ENCODE measurements around the gene PRKCA.
A peak's percentile ranks its signal among the peaks of the same experiment; 100 is the strongest.

PRKCA gene

GRCh38 chr17:66831383-66832210 lies 529.2 kb downstream of the PRKCA start:
- TF ChIP-seq CEBPB (IDR thresholded peaks at IDR 0.05) (no peak), TAF1 (IDR thresholded peaks at IDR 0.05; ENCODE audit: low read depth) (no peak), TEAD4 (IDR thresholded peaks at IDR 0.05) (no peak), NFIC (IDR thresholded peaks at IDR 0.05) (no peak), TCF12 (IDR thresholded peaks at IDR 0.05; ENCODE audit: low read depth) (no peak), MAX (IDR thresholded peaks at IDR 0.05) (no peak), CREB1 (IDR thresholded peaks at IDR 0.05; ENCODE audit: low read depth) (no peak)
- TF ChIP-seq, protein P1, sequence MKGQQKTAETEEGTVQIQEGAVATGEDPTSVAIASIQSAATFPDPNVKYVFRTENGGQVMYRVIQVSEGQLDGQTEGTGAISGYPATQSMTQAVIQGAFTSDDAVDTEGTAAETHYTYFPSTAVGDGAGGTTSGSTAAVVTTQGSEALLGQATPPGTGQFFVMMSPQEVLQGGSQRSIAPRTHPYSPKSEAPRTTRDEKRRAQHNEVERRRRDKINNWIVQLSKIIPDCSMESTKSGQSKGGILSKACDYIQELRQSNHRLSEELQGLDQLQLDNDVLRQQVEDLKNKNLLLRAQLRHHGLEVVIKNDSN (IDR thresholded peaks at IDR 0.05) = no peak

- TF ChIP-seq YY1 (IDR thresholded peaks at IDR 0.05; ENCODE audit: low read depth) = no peak
- TF ChIP-seq CREB1 (IDR thresholded peaks at IDR 0.05; ENCODE audit: low read depth) = no peak
- TF ChIP-seq TEAD4 (IDR thresholded peaks at IDR 0.05) = no peak
- TF ChIP-seq TAF1 (IDR thresholded peaks at IDR 0.05; ENCODE audit: low read depth) = no peak
- TF ChIP-seq TCF12 (IDR thresholded peaks at IDR 0.05; ENCODE audit: low read depth) = no peak
- no peak for TF ChIP-seq MAX (IDR thresholded peaks at IDR 0.05)
Observed at GRCh38 chr17:66833201-66833600, 530.8 kb downstream of the PRKCA start.

DNA sequence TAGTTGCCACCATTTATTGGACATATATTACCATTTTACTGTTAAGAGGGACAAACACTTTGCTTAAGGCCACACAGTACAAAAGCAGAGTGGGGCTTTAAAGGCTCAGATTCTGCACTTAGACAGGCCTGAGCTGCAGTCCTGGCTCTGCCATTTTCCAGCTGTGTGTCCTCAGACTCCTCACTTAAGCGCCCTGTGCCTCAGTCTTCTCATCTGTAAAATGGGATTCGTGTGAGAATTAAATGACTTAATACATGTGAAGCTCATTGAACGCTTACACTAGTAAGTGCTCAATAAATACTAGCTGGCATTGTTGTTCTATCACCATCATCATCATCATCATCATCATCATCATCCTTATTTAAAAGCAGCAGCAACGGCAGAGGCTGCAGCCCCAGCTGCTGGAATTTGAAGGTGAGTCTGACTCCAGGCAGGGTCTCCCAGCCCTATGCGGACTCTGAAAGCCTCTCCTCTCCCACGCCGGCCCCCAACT lies 532.1 kb downstream of the PRKCA start:
- TF ChIP-seq, protein P1 (IDR thresholded peaks at IDR 0.05) = no peak
- TF ChIP-seq MAX (IDR thresholded peaks at IDR 0.05) (no peak), TAF1 (IDR thresholded peaks at IDR 0.05; ENCODE audit: low read depth) (no peak), RAD21 (IDR thresholded peaks at IDR 0.05; ENCODE audit: low read depth) (no peak), FOXM1 (IDR thresholded peaks at IDR 0.05; ENCODE audit: borderline replicate concordance, low read depth) (no peak), TCF12 (IDR thresholded peaks at IDR 0.05; ENCODE audit: low read depth) (no peak), CEBPB (IDR thresholded peaks at IDR 0.05) (no peak), NFIC (IDR thresholded peaks at IDR 0.05) (no peak), CREB1 (IDR thresholded peaks at IDR 0.05; ENCODE audit: low read depth) (no peak), ZBTB7A (IDR thresholded peaks at IDR 0.05; ENCODE audit: low read depth) (no peak), EP300 (IDR thresholded peaks at IDR 0.05; ENCODE audit: borderline replicate concordance) (no peak), EGR1 (IDR thresholded peaks at IDR 0.05) (no peak), TEAD4 (IDR thresholded peaks at IDR 0.05) (no peak), REST (IDR thresholded peaks at IDR 0.05; ENCODE audit: low read depth) (no peak), YY1 (IDR thresholded peaks at IDR 0.05; ENCODE audit: low read depth) (no peak)

DNA sequence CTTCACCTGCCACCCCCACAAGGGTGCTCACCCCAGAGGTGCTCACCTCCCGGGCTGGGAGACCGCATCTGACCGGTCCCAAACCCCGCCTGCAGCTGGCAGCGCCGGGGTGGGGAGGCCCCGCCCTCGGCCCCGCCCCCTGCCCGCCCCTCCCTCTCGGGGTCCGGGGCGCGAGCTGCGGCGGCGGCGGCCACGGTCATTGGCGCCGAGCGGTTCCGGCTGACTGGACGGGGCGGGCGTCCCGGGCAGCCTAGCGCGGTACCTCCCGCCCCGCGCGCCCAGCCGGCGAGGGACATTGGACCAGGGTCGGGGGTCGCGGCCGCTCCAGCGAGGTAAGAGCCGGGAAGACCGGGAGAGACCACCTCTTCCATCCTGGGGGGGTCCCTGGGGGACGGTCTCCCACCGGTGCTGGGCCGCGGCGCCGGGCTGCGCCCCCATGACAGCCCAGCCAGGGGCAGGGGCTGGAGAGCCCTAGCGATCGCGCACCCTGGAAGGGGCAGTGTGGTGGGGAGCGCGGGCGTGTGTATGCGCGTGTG lies 532.6 kb downstream of the PRKCA start, which contains the start of gene CACNG5:
TSS of gene CACNG5 (plus strand) at position 199 of the 536 bp plus-strand sequence. CDS start 42,216 bp downstream, outside the sequence.
- TF ChIP-seq TEAD4 (IDR thresholded peaks at IDR 0.05) (no peak), ZBTB7A (IDR thresholded peaks at IDR 0.05; ENCODE audit: low read depth) (peak; percentile 79; the same call in 1 of the 2 replicates)
- TF ChIP-seq, protein P1 (IDR thresholded peaks at IDR 0.05) = no peak

GRCh38 chr17:66835476-66835875 lies 533.1 kb downstream of the PRKCA start:
- no peak for TF ChIP-seq RAD21 (IDR thresholded peaks at IDR 0.05; ENCODE audit: low read depth)
- TF ChIP-seq TEAD4 (IDR thresholded peaks at IDR 0.05) = no peak
- TF ChIP-seq, protein P1 (IDR thresholded peaks at IDR 0.05) = no peak
- TF ChIP-seq NFIC (IDR thresholded peaks at IDR 0.05) = no peak
- TF ChIP-seq ZBTB7A (IDR thresholded peaks at IDR 0.05; ENCODE audit: low read depth) = no peak
- no peak for TF ChIP-seq TAF1 (IDR thresholded peaks at IDR 0.05; ENCODE audit: low read depth)
- no peak for TF ChIP-seq REST (IDR thresholded peaks at IDR 0.05; ENCODE audit: low read depth)
- no peak for TF ChIP-seq YY1 (IDR thresholded peaks at IDR 0.05; ENCODE audit: low read depth)
- TF ChIP-seq TCF12 (IDR thresholded peaks at IDR 0.05; ENCODE audit: low read depth) = no peak
- TF ChIP-seq EGR1 (IDR thresholded peaks at IDR 0.05) = no peak
- no peak for TF ChIP-seq CREB1 (IDR thresholded peaks at IDR 0.05; ENCODE audit: low read depth)
- TF ChIP-seq MAX (IDR thresholded peaks at IDR 0.05) = no peak
- no peak for TF ChIP-seq FOXM1 (IDR thresholded peaks at IDR 0.05; ENCODE audit: borderline replicate concordance, low read depth)
- no peak for TF ChIP-seq CEBPB (IDR thresholded peaks at IDR 0.05)
- no peak for TF ChIP-seq EP300 (IDR thresholded peaks at IDR 0.05; ENCODE audit: borderline replicate concordance)
